ENCODE data around the gene VPS11.
A peak's percentile ranks its signal among the peaks of the same experiment; 100 is the strongest.

The VPS11 gene

DNA sequence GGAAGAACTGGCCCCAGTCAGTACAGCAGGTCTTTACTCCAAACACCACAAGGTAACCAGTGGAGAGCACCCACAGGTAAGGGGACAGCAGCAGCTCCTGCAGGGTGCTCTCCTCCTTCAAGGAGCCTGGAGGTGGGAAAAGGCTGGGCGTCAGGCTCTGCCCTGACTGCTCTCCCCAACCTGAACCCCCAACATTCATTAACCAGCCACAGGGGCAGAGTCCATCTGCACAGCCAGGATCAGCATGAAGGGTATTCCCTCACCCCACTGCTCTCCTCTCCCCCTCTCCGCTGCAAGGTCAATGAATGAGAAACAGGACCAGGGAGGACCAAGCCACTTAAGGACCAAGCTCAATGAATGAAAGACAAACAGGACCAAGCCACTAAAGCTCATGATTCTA is 40.6 kb upstream of the VPS11 start:
- Histone ChIP-seq H3K9me3 (ENCODE audit: control insufficient read depth, insufficient read depth, low read length) (no peaks in the 10 kb centered on the region), H3K36me3 (ENCODE audit: control insufficient read depth, low read length) (peaks cover 75% of the 10 kb centered on the region), H3K27me3 (ENCODE audit: control insufficient read depth, low read length) (no peaks in the 10 kb centered on the region), H3K4me2 (ENCODE audit: low read length) (no peak overlapping the region), H3K9me2 (replicated peaks; ENCODE audit: control insufficient read depth, low read length) (no peaks in the 10 kb centered on the region), H4K20me1 (ENCODE audit: control insufficient read depth, insufficient read depth, low read depth, low read length) (no peaks in the 10 kb centered on the region), H3K4me3 (ENCODE audit: low read length) (no peak overlapping the region), H3K4me1 (ENCODE audit: control insufficient read depth, low read length) (peaks cover 18% of the 10 kb centered on the region), H3F3A (ENCODE audit: control insufficient read depth, insufficient read depth) (peaks cover 5% of the 10 kb centered on the region), H3K79me2 (ENCODE audit: control insufficient read depth, low read length) (peaks cover 33% of the 10 kb centered on the region), H3K27ac (ENCODE audit: low read depth, low read length) (no peak overlapping the region)
- TF ChIP-seq, protein P1, sequence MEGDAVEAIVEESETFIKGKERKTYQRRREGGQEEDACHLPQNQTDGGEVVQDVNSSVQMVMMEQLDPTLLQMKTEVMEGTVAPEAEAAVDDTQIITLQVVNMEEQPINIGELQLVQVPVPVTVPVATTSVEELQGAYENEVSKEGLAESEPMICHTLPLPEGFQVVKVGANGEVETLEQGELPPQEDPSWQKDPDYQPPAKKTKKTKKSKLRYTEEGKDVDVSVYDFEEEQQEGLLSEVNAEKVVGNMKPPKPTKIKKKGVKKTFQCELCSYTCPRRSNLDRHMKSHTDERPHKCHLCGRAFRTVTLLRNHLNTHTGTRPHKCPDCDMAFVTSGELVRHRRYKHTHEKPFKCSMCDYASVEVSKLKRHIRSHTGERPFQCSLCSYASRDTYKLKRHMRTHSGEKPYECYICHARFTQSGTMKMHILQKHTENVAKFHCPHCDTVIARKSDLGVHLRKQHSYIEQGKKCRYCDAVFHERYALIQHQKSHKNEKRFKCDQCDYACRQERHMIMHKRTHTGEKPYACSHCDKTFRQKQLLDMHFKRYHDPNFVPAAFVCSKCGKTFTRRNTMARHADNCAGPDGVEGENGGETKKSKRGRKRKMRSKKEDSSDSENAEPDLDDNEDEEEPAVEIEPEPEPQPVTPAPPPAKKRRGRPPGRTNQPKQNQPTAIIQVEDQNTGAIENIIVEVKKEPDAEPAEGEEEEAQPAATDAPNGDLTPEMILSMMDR (IDR thresholded peaks at IDR 0.05; ENCODE audit: low read depth, low read length, poor library complexity, severe bottlenecking): no peak
- no peak for TF ChIP-seq EZH2phosphoT487 (IDR thresholded peaks at IDR 0.05; ENCODE audit: borderline replicate concordance, low read length)

DNA sequence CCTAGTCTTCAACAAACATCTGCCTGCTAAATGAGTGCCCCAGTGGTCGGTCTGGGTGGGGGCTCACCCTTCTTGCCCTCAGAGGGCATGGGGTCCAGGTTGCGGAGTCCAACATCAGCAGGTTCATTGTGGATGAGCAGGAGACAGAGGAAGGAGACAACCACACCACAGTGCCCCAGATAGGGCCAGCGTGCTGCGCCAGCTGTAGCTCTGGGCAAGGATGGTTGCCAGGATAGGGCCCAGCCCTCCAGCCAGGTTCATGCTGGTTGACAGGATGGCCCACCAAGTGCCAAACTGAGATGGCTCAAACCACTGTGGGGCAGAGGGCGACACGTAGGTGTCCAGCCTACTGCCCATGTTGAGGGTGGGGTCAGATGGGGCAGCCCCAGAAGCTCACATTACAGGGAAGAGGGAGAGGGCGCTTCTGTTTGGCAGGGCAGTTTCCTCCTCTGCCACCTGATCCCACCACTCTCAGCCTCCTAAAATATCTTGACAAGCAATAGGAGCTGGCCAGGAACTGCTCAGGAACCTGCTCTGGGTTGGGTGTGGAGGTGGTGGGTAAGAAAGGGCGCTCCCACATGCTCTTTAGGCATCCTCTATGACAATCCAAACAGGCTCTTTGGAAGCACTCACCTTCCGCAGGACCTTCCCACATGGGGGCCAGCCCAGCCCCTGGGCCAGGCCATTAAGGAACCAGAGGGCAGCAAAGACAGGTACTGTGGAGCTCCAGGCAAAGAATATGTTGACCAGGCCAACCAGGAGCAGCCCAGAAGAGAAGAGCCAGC is 39.9 kb upstream of the VPS11 start:
- Histone ChIP-seq H4K20me1 (ENCODE audit: control insufficient read depth, insufficient read depth, low read depth, low read length) (no peaks in the 10 kb centered on the region), H3K36me3 (ENCODE audit: control insufficient read depth, low read length) (peaks cover 69% of the 10 kb centered on the region), H3K9me3 (ENCODE audit: control insufficient read depth, insufficient read depth, low read length) (no peaks in the 10 kb centered on the region), H3K4me3 (ENCODE audit: low read length) (no peak overlapping the region), H3F3A (ENCODE audit: control insufficient read depth, insufficient read depth) (peaks cover 5% of the 10 kb centered on the region), H3K4me1 (ENCODE audit: control insufficient read depth, low read length) (peaks cover 18% of the 10 kb centered on the region), H3K79me2 (ENCODE audit: control insufficient read depth, low read length) (peaks cover 32% of the 10 kb centered on the region), H3K27me3 (ENCODE audit: control insufficient read depth, low read length) (no peaks in the 10 kb centered on the region), H3K9me2 (replicated peaks; ENCODE audit: control insufficient read depth, low read length) (no peaks in the 10 kb centered on the region), H3K27ac (ENCODE audit: low read depth, low read length) (no peak overlapping the region), H3K4me2 (ENCODE audit: low read length) (no peak overlapping the region; the same call in 1 of the 2 replicates)
- TF ChIP-seq, protein P1 (IDR thresholded peaks at IDR 0.05; ENCODE audit: low read depth, low read length, poor library complexity, severe bottlenecking): no peak
- TF ChIP-seq EZH2phosphoT487 (IDR thresholded peaks at IDR 0.05; ENCODE audit: borderline replicate concordance, low read length): no peak

DNA sequence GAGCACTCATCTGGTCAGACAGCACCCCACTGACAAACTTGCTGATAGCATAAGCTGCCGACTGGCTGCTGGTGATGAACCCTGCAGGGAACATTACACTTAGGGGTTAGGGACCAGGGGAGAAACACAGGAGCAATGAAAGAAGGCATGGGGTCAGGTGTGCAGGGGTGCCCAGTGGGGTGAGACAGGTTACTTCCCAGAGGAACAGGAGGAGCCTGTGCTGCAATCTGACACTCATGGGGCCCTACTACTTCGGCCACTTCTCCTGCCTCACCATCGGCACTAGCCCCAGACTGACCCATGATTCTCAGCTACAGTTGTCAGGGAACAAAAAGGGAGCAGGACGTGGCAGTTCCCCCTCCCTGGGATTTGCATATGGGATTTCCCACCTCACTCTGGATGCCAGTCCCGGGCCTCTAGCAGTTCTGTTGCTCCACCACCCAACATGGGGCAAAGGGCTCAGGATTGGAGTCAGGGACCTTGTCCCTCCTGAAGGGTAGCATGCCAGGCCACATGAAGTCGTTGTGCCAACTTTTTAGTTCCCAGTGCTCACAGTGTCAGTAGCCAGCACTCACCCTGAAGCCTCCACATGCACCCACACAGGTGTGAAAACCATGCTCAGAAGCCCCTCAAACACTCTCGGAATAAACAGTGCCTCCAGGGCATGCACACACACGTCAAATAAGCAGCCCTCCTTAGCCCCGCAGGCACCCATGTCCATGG is 39.1 kb upstream of the VPS11 start:
- peak overlapping the region; percentile 64 for H3K4me2 ChIP-seq (ENCODE audit: low read length)
- no peak overlapping the region for H3K27ac ChIP-seq (ENCODE audit: low read depth, low read length)
- no peak for TF ChIP-seq EZH2phosphoT487 (IDR thresholded peaks at IDR 0.05; ENCODE audit: borderline replicate concordance, low read length)
- TF ChIP-seq, protein P1 (IDR thresholded peaks at IDR 0.05; ENCODE audit: low read depth, low read length, poor library complexity, severe bottlenecking): no peak
- H3K9me2 ChIP-seq (replicated peaks; ENCODE audit: control insufficient read depth, low read length): no peaks in the 10 kb centered on the region
- peak overlapping the region; percentile 97 for H3K4me3 ChIP-seq (ENCODE audit: low read length)
- H3K79me2 ChIP-seq (ENCODE audit: control insufficient read depth, low read length): peaks cover 27% of the 10 kb centered on the region
- H4K20me1 ChIP-seq (ENCODE audit: control insufficient read depth, insufficient read depth, low read depth, low read length): no peaks in the 10 kb centered on the region
- peaks cover 18% of the 10 kb centered on the region for H3K4me1 ChIP-seq (ENCODE audit: control insufficient read depth, low read length)
- H3K27me3 ChIP-seq (ENCODE audit: control insufficient read depth, low read length): no peaks in the 10 kb centered on the region
- peaks cover 5% of the 10 kb centered on the region for H3F3A ChIP-seq (ENCODE audit: control insufficient read depth, insufficient read depth)
- H3K36me3 ChIP-seq (ENCODE audit: control insufficient read depth, low read length): peaks cover 63% of the 10 kb centered on the region
- no peaks in the 10 kb centered on the region for H3K9me3 ChIP-seq (ENCODE audit: control insufficient read depth, insufficient read depth, low read length)

Data from DOHH2 (cell line).